Gastrocnemius medialis (tissue), 4 donors: ENCODE data around the gene FAM78B. TPM values are rescaled to one million over a fixed set of nuclear protein-coding genes. Genes with fewer than 3 reads are reported as not detected.

Experiments used
- ATAC-seq, 2 donors: fragments of 150-250 bp; one replicate each; pipeline ENCODE4 v1.9.1; 2016
- DNase-seq, 2 donors: peaks; one replicate each; pipeline ENCODE4 v3.0.0-alpha.2; 2019
- H3K27ac ChIP-seq, 4 donors: fragments of 200-600 bp; sonication (generic); 1 replicate in 1 of 4; 2 replicates in 3 of 4; pipeline ENCODE4 v1.5.1; 2016 to 2018; ENCODE audit warnings: mild to moderate bottlenecking in 2 of 4, moderate library complexity in 1 of 4
- H3K27me3 ChIP-seq, 3 donors: fragments of 200-600 bp; sonication (generic) in 2 of 3; 1 replicate in 1 of 3; 2 replicates in 2 of 3; pipeline versions ENCODE4 v1.5.1 to v1.6.0; 2016 to 2019; ENCODE audit warnings: mild to moderate bottlenecking in 1 of 3, moderate library complexity in 1 of 3
- H3K36me3 ChIP-seq, 2 donors: fragments of 200-600 bp; sonication (generic) in 1 of 2; one replicate each; pipeline ENCODE4 v1.5.1; 2017 to 2018
- H3K4me1 ChIP-seq, 2 donors: fragments of 200-600 bp; sonication (generic) in 1 of 2; one replicate each; pipeline ENCODE4 v1.5.1; 2016 to 2017; ENCODE audit warnings: mild to moderate bottlenecking in 2 of 2
- H3K4me3 ChIP-seq, 4 donors: fragments of 200-600 bp; sonication (generic) in 3 of 4; 1 replicate in 1 of 4; 2 replicates in 3 of 4; pipeline ENCODE4 v1.5.1; 2016 to 2019; ENCODE audit warnings: mild to moderate bottlenecking in 2 of 4
- H3K9me3 ChIP-seq, 3 donors: fragments of 200-600 bp; sonication (generic) in 2 of 3; 1 replicate in 1 of 3; 2 replicates in 2 of 3; pipeline ENCODE4 v1.5.1; 2016 to 2019
- CTCF ChIP-seq, 5 experiments: fragments of 450-650 bp in 3 of 5; fragments of 200-600 bp in 2 of 5; sonication (generic) in 2 of 5; IDR thresholded peaks in 4 of 5; conservative IDR thresholded peaks in 1 of 5; 1 replicate in 4 of 5; 2 replicates in 1 of 5; pipeline ENCODE4 v1.5.1; 2016 to 2019; ENCODE audit warnings: antibody characterized with exemption in 5 of 5, mild to moderate bottlenecking in 3 of 5, moderate library complexity in 3 of 5
- POLR2A ChIP-seq, 2 donors: fragments of 450-650 bp; IDR thresholded peaks; one replicate each; pipeline ENCODE4 v1.6.1; 2017; ENCODE audit warnings: antibody characterized with exemption in 2 of 2, mild to moderate bottlenecking in 2 of 2, moderate library complexity in 2 of 2
- in situ Hi-C, 4 donors: fragments of 200-750 bp; cut with MboI; loops; one replicate each; pipeline versions ENCODE4 v1.15.0 to v1.8.0; 2017; ENCODE audit warnings: low sequenced_read_pairs in 4 of 4
- intact Hi-C: fragments of 100-400 bp; cut with DNase I; formaldehyde crosslinking; loops from one replicate; pipeline ENCODE4 v1.15.1; 2023; ENCODE audit warnings: low total_unique reads
- total RNA-seq, 4 donors: library from RNA; depleted of rRNA; stranded (reverse); fragments of >200 nt; gene quantifications; one replicate each; pipeline versions ENCODE4 v1.1.0 to v1.2.3, GENCODE V29; 2016

FAM78B gene
- total RNA-seq, 4 donors from 2014 or later, result 1.6 to 9.9 (median 2.6) TPM

- in situ Hi-C loops (loop anchor here in 2 of 4 donors (25.0 kb wide), 2 partner anchors 218 to 518 kb away; partner anchors contain the start of gene MGST3 (in 1 of the 2)), intact Hi-C loops (no loop called here)
- Histone ChIP-seq H3K9me3 (no peaks in the 10 kb centered on the region), H3K27me3 (no peaks in the 10 kb centered on the region), H3K4me1 (peaks cover 17 to 26% of the 10 kb centered on the region in 2 donors), H3K4me3 (no peak overlapping the region), H3K36me3 (no peaks in the 10 kb centered on the region), H3K27ac (no peak overlapping the region)
- ATAC-seq (no peak), DNase-seq (no peak)
- TF ChIP-seq CTCF (IDR thresholded peaks at IDR 0.05 in 4 of 5, conservative IDR thresholded peaks at IDR 0.05 in 1 of 5), result no peak
- no peak for TF ChIP-seq POLR2A (IDR thresholded peaks at IDR 0.05)
Measured at GRCh38 chr1:166155108-166155507, 11.7 kb downstream of the FAM78B start.

GRCh38 chr1:166153525-166154314 lies 13.1 kb downstream of the FAM78B start:
- H3K36me3 ChIP-seq, result no peaks in the 10 kb centered on the region
- no peak overlapping the region for H3K4me3 ChIP-seq
- H3K9me3 ChIP-seq, result no peaks in the 10 kb centered on the region
- TF ChIP-seq POLR2A (IDR thresholded peaks at IDR 0.05), result no peak
- no peak for ATAC-seq
- no peak for DNase-seq
- intact Hi-C loops, result no loop called here
- peaks cover 22 to 26% of the 10 kb centered on the region in 2 donors for H3K4me1 ChIP-seq
- no peak overlapping the region for H3K27ac ChIP-seq
- in situ Hi-C loops, result loop anchor here in 2 of 4 donors (25.0 kb wide), 2 partner anchors 216 to 516 kb away; partner anchors contain the start of gene MGST3 (in 1 of the 2)
- no peaks in the 10 kb centered on the region for H3K27me3 ChIP-seq

GRCh38 chr1:166152978-166153377 lies 13.8 kb downstream of the FAM78B start:
- in situ Hi-C loops, result loop anchor here in 2 of 4 donors (25.0 kb wide), 2 partner anchors 216 to 516 kb away; partner anchors contain the start of gene MGST3 (in 1 of the 2)
- no peak for TF ChIP-seq CTCF (IDR thresholded peaks at IDR 0.05 in 4 of 5, conservative IDR thresholded peaks at IDR 0.05 in 1 of 5)
- TF ChIP-seq POLR2A (IDR thresholded peaks at IDR 0.05), result no peak

GRCh38 chr1:166151804-166152203 lies 15.0 kb downstream of the FAM78B start:
- Histone ChIP-seq H3K27me3 (no peaks in the 10 kb centered on the region), H3K4me3 (no peak overlapping the region), H3K4me1 (peaks cover 19 to 22% of the 10 kb centered on the region in 2 donors), H3K36me3 (no peaks in the 10 kb centered on the region), H3K9me3 (no peaks in the 10 kb centered on the region), H3K27ac (no peak overlapping the region)
- DNase-seq (no peak), ATAC-seq (no peak)
- intact Hi-C loops, result no loop called here
- in situ Hi-C loops, result loop anchor here in 2 of 4 donors (25.0 kb wide), 2 partner anchors 215 to 515 kb away; partner anchors contain the start of gene MGST3 (in 1 of the 2)
- no peak for TF ChIP-seq CTCF (IDR thresholded peaks at IDR 0.05 in 4 of 5, conservative IDR thresholded peaks at IDR 0.05 in 1 of 5)
- TF ChIP-seq POLR2A (IDR thresholded peaks at IDR 0.05), result no peak

More at GRCh38 chr1:166152978-166153377, 13.8 kb downstream of the FAM78B start:
- Histone ChIP-seq H3K27me3 (no peaks in the 10 kb centered on the region), H3K4me3 (no peak overlapping the region), H3K9me3 (no peaks in the 10 kb centered on the region), H3K4me1 (peaks cover 22 to 26% of the 10 kb centered on the region in 2 donors), H3K36me3 (no peaks in the 10 kb centered on the region), H3K27ac (no peak overlapping the region)
- peak in 1 of 2 donors; percentile 20 for DNase-seq
- no peak for ATAC-seq
- intact Hi-C loops, result no loop called here

- intact Hi-C loops, result no loop called here
- no peaks in the 10 kb centered on the region for H3K36me3 ChIP-seq
- DNase-seq (no peak), ATAC-seq (no peak)
- in situ Hi-C loops, result no loop called here
- TF ChIP-seq POLR2A (IDR thresholded peaks at IDR 0.05) (no peak), CTCF (IDR thresholded peaks at IDR 0.05 in 4 of 5, conservative IDR thresholded peaks at IDR 0.05 in 1 of 5) (no peak)
- H3K4me1 ChIP-seq, result peaks cover 0 to 5% of the 10 kb centered on the region in 2 donors
- no peak overlapping the region for H3K27ac ChIP-seq
- H3K9me3 ChIP-seq, result no peaks in the 10 kb centered on the region
- H3K4me3 ChIP-seq, result no peak overlapping the region
- no peaks in the 10 kb centered on the region for H3K27me3 ChIP-seq
Measured at GRCh38 chr1:166145499-166145898, 21.3 kb downstream of the FAM78B start.
